Osteocyte (in vitro differentiated cells): Measurements from ENCODE around the gene LCOR. TPM values are rescaled to one million over a fixed set of nuclear protein-coding genes. Genes with fewer than 3 reads are reported as not detected.
"Not testable (repeated sequence)": the region's sequence is repeated elsewhere in the genome, so short reads cannot be mapped to it uniquely, and the experiment has no call there.

Experiments used
- DNase-seq: peaks from one replicate; pipeline ENCODE4 v3.0.0; 2021; ENCODE audit warnings: mixed read lengths; ENCODE audit not compliant: unreplicated experiment; ENCODE audit errors: extremely low spot score
- H3K27ac Mint-ChIP-seq: one replicate; pipeline ENCODE4 v1.8.0; 2021; ENCODE audit warnings: mild to moderate bottlenecking, mixed read lengths; ENCODE audit not compliant: unreplicated experiment
- H3K27me3 Mint-ChIP-seq: one replicate; pipeline ENCODE4 v1.8.0; 2021; ENCODE audit warnings: mixed read lengths; ENCODE audit not compliant: unreplicated experiment
- H3K36me3 Mint-ChIP-seq: one replicate; pipeline ENCODE4 v1.8.0; 2021; ENCODE audit warnings: mixed read lengths; ENCODE audit not compliant: unreplicated experiment
- H3K4me1 Mint-ChIP-seq: one replicate; pipeline ENCODE4 v1.8.0; 2021; ENCODE audit warnings: mixed read lengths; ENCODE audit not compliant: unreplicated experiment
- H3K4me3 Mint-ChIP-seq: one replicate; pipeline ENCODE4 v1.8.0; 2021; ENCODE audit warnings: mild to moderate bottlenecking, moderate library complexity, mixed read lengths; ENCODE audit not compliant: unreplicated experiment
- H3K9me3 Mint-ChIP-seq: one replicate; pipeline ENCODE4 v1.8.0; 2021; ENCODE audit warnings: mixed read lengths; ENCODE audit not compliant: unreplicated experiment
- CTCF ChIP-seq: fragments of 200-600 bp; sonication (generic); IDR thresholded peaks from 2 replicates; pipeline ENCODE4 v1.5.0; 2021; ENCODE audit warnings: antibody characterized with exemption, mild to moderate bottlenecking, moderate library complexity
- total RNA-seq: library from RNA; stranded (reverse); gene quantifications from 2 replicates; pipeline ENCODE4 v1.2.1, GENCODE V29; 2021

Gene LCOR
- total RNA-seq, 1 donor from 2014 or later = 22.6 TPM

DNA sequence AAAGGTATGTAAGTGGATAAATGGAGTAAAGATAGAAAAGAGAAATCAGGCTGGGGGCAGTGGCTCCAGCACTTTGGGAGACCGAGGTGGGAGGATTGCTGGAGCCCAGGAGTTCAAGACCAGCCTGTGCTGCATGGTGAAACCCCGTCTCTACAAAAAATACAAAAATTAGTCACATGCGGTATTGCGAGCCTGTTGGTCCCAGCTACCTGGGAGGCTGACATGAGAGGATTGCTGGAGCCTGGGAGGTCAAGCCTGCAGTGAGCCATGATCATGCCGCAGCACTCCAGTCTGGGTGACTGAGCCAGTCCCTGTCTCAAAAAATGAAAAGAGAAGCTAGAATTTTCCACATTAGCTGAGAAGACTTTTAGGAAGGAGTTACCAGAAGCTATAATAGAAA is 14.8 kb downstream of the LCOR start:
- DNase-seq = no peak
- Mint-ChIP-seq H3K27ac (no peak overlapping the region), H3K36me3 (no peaks in the 10 kb centered on the region), H3K4me1 (peaks cover 57% of the 10 kb centered on the region), H3K27me3 (no peaks in the 10 kb centered on the region), H3K4me3 (no peak overlapping the region), H3K9me3 (no peaks in the 10 kb centered on the region)
- TF ChIP-seq CTCF = no peak

GRCh38 chr10:96847356-96847755 is 15.3 kb downstream of the LCOR start:
- Mint-ChIP-seq H3K27ac (peak overlapping the region; percentile 75), H3K4me1 (peaks cover 55% of the 10 kb centered on the region)
- DNase-seq, H3K27me3 Mint-ChIP-seq, H3K4me3 Mint-ChIP-seq, H3K36me3 Mint-ChIP-seq, H3K9me3 Mint-ChIP-seq: not testable (repeated sequence)

DNA sequence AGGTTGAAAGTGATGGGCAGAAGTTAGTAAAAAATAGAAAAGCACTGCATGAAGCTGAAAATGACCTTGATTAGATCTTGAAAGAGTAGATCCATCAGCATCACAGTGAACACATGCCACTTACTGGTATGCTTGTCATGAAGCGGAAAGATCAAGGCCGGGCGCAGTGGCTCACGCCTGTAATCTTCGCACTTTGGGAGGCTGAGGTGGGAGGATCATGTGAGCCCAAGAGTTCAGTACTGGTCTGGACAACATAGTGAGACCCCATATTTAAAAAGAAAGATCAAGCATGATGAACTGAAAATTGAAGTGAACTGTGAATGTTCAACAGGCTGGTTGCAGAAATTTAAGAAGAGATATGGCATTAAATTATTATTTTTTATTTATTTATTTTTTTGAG is 18.0 kb downstream of the LCOR start:
- Mint-ChIP-seq H3K4me3 (no peak overlapping the region), H3K4me1 (peaks cover 34% of the 10 kb centered on the region), H3K9me3 (no peaks in the 10 kb centered on the region), H3K27ac (peak overlapping the region; percentile 31), H3K27me3 (no peaks in the 10 kb centered on the region), H3K36me3 (no peaks in the 10 kb centered on the region)
- TF ChIP-seq CTCF = no peak
- DNase-seq = no peak

- H3K4me1 Mint-ChIP-seq = peaks cover 34% of the 10 kb centered on the region
- no peaks in the 10 kb centered on the region for H3K27me3 Mint-ChIP-seq
- no peak for DNase-seq
- H3K27ac Mint-ChIP-seq = peak overlapping the region; percentile 62
- H3K9me3 Mint-ChIP-seq = no peaks in the 10 kb centered on the region
- H3K4me3 Mint-ChIP-seq = no peak overlapping the region
- no peaks in the 10 kb centered on the region for H3K36me3 Mint-ChIP-seq
- TF ChIP-seq CTCF = no peak
Observed at GRCh38 chr10:96850825-96851224, 18.7 kb downstream of the LCOR start.

DNA sequence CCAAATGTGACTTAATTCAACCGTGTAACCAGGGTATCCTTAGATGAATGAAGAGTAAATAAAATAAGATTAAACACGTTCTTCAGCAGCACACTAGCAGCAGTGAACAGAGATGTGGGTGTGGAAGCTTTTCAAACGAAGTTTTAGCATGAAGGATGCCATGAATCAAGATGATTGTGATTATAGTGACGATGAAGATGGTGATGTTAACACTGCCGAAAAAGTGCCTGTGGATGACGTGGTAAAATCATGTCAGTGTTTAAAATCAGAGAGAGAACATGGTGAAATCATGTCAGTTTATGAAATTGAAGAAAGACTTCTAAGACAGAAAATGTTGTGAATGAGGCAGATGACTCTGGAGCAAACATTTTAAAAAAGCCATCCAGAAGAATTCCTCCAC is 19.2 kb downstream of the LCOR start:
- H3K4me3 Mint-ChIP-seq = no peak overlapping the region
- H3K9me3 Mint-ChIP-seq = no peaks in the 10 kb centered on the region
- H3K27ac Mint-ChIP-seq = peak overlapping the region; percentile 62
- no peaks in the 10 kb centered on the region for H3K36me3 Mint-ChIP-seq
- H3K27me3 Mint-ChIP-seq = no peaks in the 10 kb centered on the region
- no peak for DNase-seq
- TF ChIP-seq CTCF = no peak
- H3K4me1 Mint-ChIP-seq = peaks cover 34% of the 10 kb centered on the region

DNA sequence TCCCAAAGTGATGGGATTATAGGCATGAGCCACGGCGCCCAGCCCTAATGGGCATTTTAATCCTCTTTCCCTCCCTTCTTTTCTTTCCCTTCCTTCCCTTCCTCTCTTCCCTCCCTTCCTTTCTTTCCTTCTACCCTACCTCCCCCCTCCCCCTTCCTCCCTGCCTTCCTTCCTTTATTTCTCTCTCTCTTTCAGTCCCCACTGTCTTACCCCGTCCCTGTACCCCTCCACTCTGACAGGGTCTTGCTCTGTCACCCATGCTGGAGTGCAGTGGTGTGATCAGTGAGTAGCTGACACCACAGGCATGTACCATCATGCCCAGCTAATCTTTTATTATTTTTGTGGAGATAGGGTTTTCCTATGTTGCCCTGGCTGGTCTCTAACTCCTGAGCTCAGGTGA is 24.2 kb downstream of the LCOR start:
- no peak for DNase-seq
- H3K27ac Mint-ChIP-seq = no peak overlapping the region
- H3K27me3 Mint-ChIP-seq = no peaks in the 10 kb centered on the region

More for the DNA sequence above, 24.2 kb downstream of the LCOR start:
- no peak overlapping the region for H3K4me3 Mint-ChIP-seq
- H3K36me3 Mint-ChIP-seq = no peaks in the 10 kb centered on the region
- H3K9me3 Mint-ChIP-seq = no peaks in the 10 kb centered on the region
- TF ChIP-seq CTCF = no peak
- peaks cover 19% of the 10 kb centered on the region for H3K4me1 Mint-ChIP-seq
